H1 (cell line): ENCODE data around the gene TCEAL7. TPM values are rescaled to one million over a fixed set of nuclear protein-coding genes. Genes with fewer than 3 reads are reported as not detected.

Experiments used
- GTF2F1 ChIP-seq: IDR thresholded peaks from 2 replicates; pipeline ENCODE4 v1.6.1; 2012; ENCODE audit warnings: low read depth, low read length, improper control_type of control experiment, borderline replicate concordance
- PHF8 ChIP-seq: fragments of 200-600 bp; sonication (generic); conservative IDR thresholded peaks from 2 replicates; pipeline ENCODE4 v1.7.1; 2012; ENCODE audit warnings: low read depth, mild to moderate bottlenecking, inconsistent platforms, low read length, moderate library complexity
- TAF7 ChIP-seq: optimal IDR thresholded peaks from 2 replicates; pipeline ENCODE3; 2011; ENCODE audit warnings: low read depth, mild to moderate bottlenecking, inconsistent platforms, low read length, moderate library complexity, borderline replicate concordance
- polyA plus RNA-seq, 7 experiments: library from polyadenylated mRNA; depleted of rRNA in 3 of 7; stranded (reverse) in 5 of 7; unstranded in 2 of 7; fragments of >200 nt in 5 of 7; fragments of 200-250 nt in 2 of 7; gene quantifications; 1 replicate in 5 of 7; 2 replicates in 1 of 7; 4 replicates in 1 of 7; pipeline versions ENCODE4 v1.2.1 to v1.2.3, GENCODE V29; 2011 to 2013; ENCODE audit warnings: missing spikeins in 2 of 7, mixed read lengths in 2 of 7
- total RNA-seq: library from RNA; stranded (reverse); fragmentation: NEBNext Ultra II Directional; extraction: Animal tissue kit (Norgen Biotek cat#: 25700); gene quantifications from 2 replicates; pipeline ENCODE4 v1.2.1, GENCODE V29; 2021

The TCEAL7 gene
- total and polyA plus RNA-seq, 2 of the 8 experiments (the other 6 are each of a cell fraction or from before 2014, with no cell fraction given): 7.9 to 11.6 TPM

DNA sequence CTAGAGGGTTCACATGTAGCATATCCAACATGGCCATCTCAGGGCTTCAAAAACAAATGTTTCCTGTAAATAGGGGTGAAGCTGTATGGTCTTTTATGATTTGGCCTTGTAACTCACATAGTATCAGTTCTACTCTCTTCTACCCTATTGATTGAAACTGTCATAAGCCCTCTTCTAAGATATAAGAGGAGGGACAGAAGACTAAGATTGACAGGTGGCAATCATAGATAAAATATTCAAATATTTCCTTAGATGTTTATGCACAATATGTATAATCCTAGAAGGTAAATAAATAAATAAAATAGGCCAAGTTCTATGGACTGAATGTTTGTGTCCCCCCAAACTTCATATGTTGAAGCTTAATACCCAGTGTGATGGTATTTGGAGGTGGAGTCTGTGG lies 39.4 kb downstream of the TCEAL7 start (continued):
- TF ChIP-seq PHF8 (no peak), GTF2F1 (no peak), TAF7 (no peak)
